NB4 (cell line): ENCODE data around the gene SCAF4.
"Not testable (repeated sequence)": the region's sequence is repeated elsewhere in the genome, so short reads cannot be mapped to it uniquely, and the experiment has no call there.

Source experiments
- DNase-seq: peaks from one replicate; pipeline ENCODE4 v3.0.0; 2010; ENCODE audit warnings: low read depth
- H3K4me3 ChIP-seq: one replicate; pipeline ENCODE4 v1.5.1; 2011; ENCODE audit warnings: mild to moderate bottlenecking, low read depth, low read length, moderate library complexity
- CTCF ChIP-seq: IDR thresholded peaks from one replicate; pipeline ENCODE4 v1.5.1; 2012; ENCODE audit warnings: low read depth, low read length
- MAX ChIP-seq: IDR thresholded peaks from 2 replicates; pipeline ENCODE4 v1.6.1; 2011; ENCODE audit warnings: low read depth, low read length
- MYC ChIP-seq: IDR thresholded peaks from 2 replicates; pipeline ENCODE4 v1.6.1; 2011; ENCODE audit warnings: low read depth, low read length
- POLR2A ChIP-seq: IDR thresholded peaks from 2 replicates; pipeline ENCODE4 v1.6.1; 2011; ENCODE audit warnings: mild to moderate bottlenecking; ENCODE audit not compliant: insufficient read length; ENCODE audit errors: extremely low read depth

The SCAF4 gene

GRCh38 chr21:31772674-31773555, 41.0 kb upstream of the SCAF4 start:
- no peak for TF ChIP-seq CTCF
- TF ChIP-seq MAX = no peak
- TF ChIP-seq MYC = no peak
- no peak for TF ChIP-seq POLR2A
- H3K4me3 ChIP-seq = no peak overlapping the region

GRCh38 chr21:31771685-31772084, 39.8 kb upstream of the SCAF4 start:
- no peak for TF ChIP-seq CTCF
- no peak for TF ChIP-seq MYC
- TF ChIP-seq POLR2A = no peak
- no peak for TF ChIP-seq MAX
- H3K4me3 ChIP-seq = no peak overlapping the region
- no peak for DNase-seq

More at GRCh38 chr21:31772674-31773555, 41.0 kb upstream of the SCAF4 start:
- DNase-seq = peak; percentile 6

- H3K4me3 ChIP-seq = no peak overlapping the region
- TF ChIP-seq POLR2A (no peak), MAX (no peak), MYC (no peak), CTCF (no peak)
- DNase-seq = no peak
Measured at GRCh38 chr21:31768710-31769109, 36.8 kb upstream of the SCAF4 start.

- TF ChIP-seq MYC (no peak), CTCF (no peak), POLR2A (no peak), MAX (no peak)
- no peak for DNase-seq
- no peak overlapping the region for H3K4me3 ChIP-seq
Measured at GRCh38 chr21:31766899-31767298, 35.0 kb upstream of the SCAF4 start.

- DNase-seq, H3K4me3 ChIP-seq: not testable (repeated sequence)
Measured at GRCh38 chr21:31765850-31766249, 33.9 kb upstream of the SCAF4 start.

- no peak for TF ChIP-seq MAX
- no peak for TF ChIP-seq CTCF
- TF ChIP-seq MYC = no peak
- TF ChIP-seq POLR2A = no peak
- no peak for DNase-seq
- H3K4me3 ChIP-seq = no peak overlapping the region
Measured at GRCh38 chr21:31760931-31761330, 29.0 kb upstream of the SCAF4 start.
